ENCODE measurements around the gene RHOH.

- no peak for TF ChIP-seq EZH2 (IDR thresholded peaks at IDR 0.05; ENCODE audit: low read depth)
- TF ChIP-seq, protein P1, sequence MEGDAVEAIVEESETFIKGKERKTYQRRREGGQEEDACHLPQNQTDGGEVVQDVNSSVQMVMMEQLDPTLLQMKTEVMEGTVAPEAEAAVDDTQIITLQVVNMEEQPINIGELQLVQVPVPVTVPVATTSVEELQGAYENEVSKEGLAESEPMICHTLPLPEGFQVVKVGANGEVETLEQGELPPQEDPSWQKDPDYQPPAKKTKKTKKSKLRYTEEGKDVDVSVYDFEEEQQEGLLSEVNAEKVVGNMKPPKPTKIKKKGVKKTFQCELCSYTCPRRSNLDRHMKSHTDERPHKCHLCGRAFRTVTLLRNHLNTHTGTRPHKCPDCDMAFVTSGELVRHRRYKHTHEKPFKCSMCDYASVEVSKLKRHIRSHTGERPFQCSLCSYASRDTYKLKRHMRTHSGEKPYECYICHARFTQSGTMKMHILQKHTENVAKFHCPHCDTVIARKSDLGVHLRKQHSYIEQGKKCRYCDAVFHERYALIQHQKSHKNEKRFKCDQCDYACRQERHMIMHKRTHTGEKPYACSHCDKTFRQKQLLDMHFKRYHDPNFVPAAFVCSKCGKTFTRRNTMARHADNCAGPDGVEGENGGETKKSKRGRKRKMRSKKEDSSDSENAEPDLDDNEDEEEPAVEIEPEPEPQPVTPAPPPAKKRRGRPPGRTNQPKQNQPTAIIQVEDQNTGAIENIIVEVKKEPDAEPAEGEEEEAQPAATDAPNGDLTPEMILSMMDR (conservative IDR thresholded peaks at IDR 0.05): no peak
Observed at GRCh38 chr4:40285692-40286091, 88.9 kb downstream of the RHOH start.

Data from PC-9 (cell line).